Peyer's patch (tissue), 4 donors: ENCODE data around the gene NIPSNAP2. TPM values are rescaled to one million over a fixed set of nuclear protein-coding genes. Genes with fewer than 3 reads are reported as not detected.

ENCODE experiments used
- DNase-seq, 3 donors: peaks; one replicate each; pipeline ENCODE4 v3.0.0-alpha.2; 2017 to 2019
- H3K27ac ChIP-seq, 4 donors: fragments of 200-600 bp; sonication (generic); one replicate each; pipeline ENCODE4 v1.5.1; 2016 to 2019
- H3K27me3 ChIP-seq, 2 donors: fragments of 200-600 bp; sonication (generic); one replicate each; pipeline ENCODE4 v1.5.1; 2019
- H3K36me3 ChIP-seq, 3 donors: fragments of 200-600 bp; sonication (generic); one replicate each; pipeline ENCODE4 v1.5.1; 2016 to 2019
- H3K4me1 ChIP-seq, 4 donors: fragments of 200-600 bp; sonication (generic); one replicate each; pipeline ENCODE4 v1.5.1; 2016 to 2019
- H3K4me3 ChIP-seq, 4 donors: fragments of 200-600 bp; sonication (generic); 1 replicate in 3 of 4; 2 replicates in 1 of 4; pipeline ENCODE4 v1.5.1; 2016 to 2019; ENCODE audit warnings: mild to moderate bottlenecking in 1 of 4
- H3K9me3 ChIP-seq, 4 donors: fragments of 200-600 bp; sonication (generic); one replicate each; pipeline ENCODE4 v1.5.1; 2016 to 2019; ENCODE audit warnings: mild to moderate bottlenecking in 1 of 4
- POLR2A ChIP-seq, 2 donors: fragments of 450-650 bp; IDR thresholded peaks; one replicate each; pipeline ENCODE4 v1.5.1; 2017; ENCODE audit warnings: antibody characterized with exemption in 2 of 2, mild to moderate bottlenecking in 2 of 2, moderate library complexity in 2 of 2
- total RNA-seq, 4 donors: library from RNA; depleted of rRNA; stranded (reverse); fragments of >200 nt; gene quantifications; one replicate each; pipeline ENCODE4 v1.1.0, GENCODE V29; 2016
- TF ChIP-seq, protein P1 (sequence below), 6 experiments: fragments of 450-650 bp in 4 of 6; fragments of 200-600 bp in 2 of 6; sonication (generic) in 1 of 6; IDR thresholded peaks; one replicate each; pipeline ENCODE4 v1.5.1; 2017 to 2019; ENCODE audit warnings: antibody characterized with exemption in 6 of 6, mild to moderate bottlenecking in 3 of 6, moderate library complexity in 1 of 6

Gene NIPSNAP2
- total RNA-seq = 10 to 100 TPM; 37.5 to 87.5 (median 54.2) TPM

DNA sequence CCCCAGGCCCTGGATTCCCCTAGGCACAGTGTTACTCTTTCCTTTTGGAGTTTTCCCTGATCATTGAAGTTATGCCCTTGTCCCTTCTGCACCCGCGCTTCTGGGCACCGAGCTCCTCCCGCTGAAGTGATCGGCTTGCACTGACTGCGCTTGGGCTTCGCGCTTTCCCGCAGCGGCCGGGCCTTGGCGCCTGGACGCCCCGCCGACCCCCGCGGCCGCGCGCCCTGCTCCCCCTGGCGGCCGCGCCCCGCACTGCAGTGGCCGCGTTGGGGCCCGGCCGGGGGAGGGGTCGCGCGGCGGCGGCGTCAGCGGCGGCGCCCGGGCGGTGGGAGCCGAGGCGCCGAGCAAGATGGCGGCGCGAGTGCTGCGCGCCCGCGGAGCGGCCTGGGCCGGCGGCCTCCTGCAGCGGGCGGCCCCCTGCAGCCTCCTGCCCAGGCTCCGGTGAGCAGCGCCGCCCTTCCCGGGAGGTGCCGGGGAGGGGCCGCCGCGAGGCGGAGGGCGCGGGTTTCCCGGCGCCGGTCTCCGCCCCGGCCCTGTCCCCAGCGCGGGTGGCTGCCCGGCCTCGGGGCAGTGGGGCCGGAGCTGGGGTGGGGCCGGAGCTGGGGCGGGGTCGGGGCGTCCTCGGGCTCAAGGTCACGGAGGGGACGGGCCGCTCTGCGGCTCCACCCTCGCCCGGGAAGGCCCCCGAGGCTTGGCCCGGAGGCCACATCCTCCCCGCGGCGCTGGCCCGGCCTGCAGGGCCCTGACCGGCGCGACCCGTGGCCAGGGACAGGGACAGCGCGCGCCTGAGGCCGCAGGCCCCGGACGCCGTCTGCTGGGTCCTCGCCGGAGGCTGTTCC, at the start of gene NIPSNAP2:
TSS of gene NIPSNAP2 (plus strand) at position 325 of the 839 bp plus-strand sequence. CDS start at position 350, 25 bp downstream.
- peaks cover 0 to 8% (median 4%) of the 10 kb centered on the region in 4 donors for H3K4me1 ChIP-seq
- TF ChIP-seq POLR2A (IDR thresholded peaks at IDR 0.05) = peak; percentile 64 to 81
- TF ChIP-seq, protein P1, sequence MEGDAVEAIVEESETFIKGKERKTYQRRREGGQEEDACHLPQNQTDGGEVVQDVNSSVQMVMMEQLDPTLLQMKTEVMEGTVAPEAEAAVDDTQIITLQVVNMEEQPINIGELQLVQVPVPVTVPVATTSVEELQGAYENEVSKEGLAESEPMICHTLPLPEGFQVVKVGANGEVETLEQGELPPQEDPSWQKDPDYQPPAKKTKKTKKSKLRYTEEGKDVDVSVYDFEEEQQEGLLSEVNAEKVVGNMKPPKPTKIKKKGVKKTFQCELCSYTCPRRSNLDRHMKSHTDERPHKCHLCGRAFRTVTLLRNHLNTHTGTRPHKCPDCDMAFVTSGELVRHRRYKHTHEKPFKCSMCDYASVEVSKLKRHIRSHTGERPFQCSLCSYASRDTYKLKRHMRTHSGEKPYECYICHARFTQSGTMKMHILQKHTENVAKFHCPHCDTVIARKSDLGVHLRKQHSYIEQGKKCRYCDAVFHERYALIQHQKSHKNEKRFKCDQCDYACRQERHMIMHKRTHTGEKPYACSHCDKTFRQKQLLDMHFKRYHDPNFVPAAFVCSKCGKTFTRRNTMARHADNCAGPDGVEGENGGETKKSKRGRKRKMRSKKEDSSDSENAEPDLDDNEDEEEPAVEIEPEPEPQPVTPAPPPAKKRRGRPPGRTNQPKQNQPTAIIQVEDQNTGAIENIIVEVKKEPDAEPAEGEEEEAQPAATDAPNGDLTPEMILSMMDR (IDR thresholded peaks at IDR 0.05) = peak; percentile 10 to 89 (median 58)
- H3K27ac ChIP-seq = peak within 1 kb of the TSS; percentile 86 to 98 (median 90)
- H3K9me3 ChIP-seq = no peaks in the 10 kb centered on the region
- no peaks in the 10 kb centered on the region for H3K27me3 ChIP-seq
- DNase-seq = peak; percentile 57 to 93 (median 87)
- peak within 1 kb of the TSS; percentile 58 to 84 (median 78) for H3K4me3 ChIP-seq
- H3K36me3 ChIP-seq = peaks cover 0 to 6% (median 0%) of the 10 kb centered on the region in 3 donors

DNA sequence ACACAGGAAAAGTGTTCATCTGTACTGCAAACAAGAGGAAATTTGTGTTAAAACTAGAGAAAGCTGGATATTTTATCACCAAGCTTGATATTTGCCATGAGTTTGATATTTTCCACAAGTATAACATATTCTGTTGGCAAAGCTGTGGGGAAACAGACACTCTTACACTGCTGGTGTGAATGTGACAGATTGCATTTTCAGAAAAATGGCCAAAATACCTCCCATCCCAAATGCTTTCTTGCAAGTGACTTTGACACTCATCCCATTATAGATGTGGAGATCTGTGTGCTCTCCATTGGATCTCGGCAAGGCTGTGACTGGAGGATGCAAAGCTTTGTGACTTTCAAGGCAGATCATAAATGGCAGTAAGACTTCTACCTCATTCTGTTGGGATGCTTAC, 46.6 kb upstream of the NIPSNAP2 start:
- Histone ChIP-seq H3K4me3 (no peak overlapping the region), H3K27me3 (no peaks in the 10 kb centered on the region), H3K27ac (no peak overlapping the region), H3K4me1 (no peaks in the 10 kb centered on the region), H3K36me3 (no peaks in the 10 kb centered on the region), H3K9me3 (no peaks in the 10 kb centered on the region)
- DNase-seq = no peak
- TF ChIP-seq, protein P1 (IDR thresholded peaks at IDR 0.05) = no peak
- no peak for TF ChIP-seq POLR2A (IDR thresholded peaks at IDR 0.05)

DNA sequence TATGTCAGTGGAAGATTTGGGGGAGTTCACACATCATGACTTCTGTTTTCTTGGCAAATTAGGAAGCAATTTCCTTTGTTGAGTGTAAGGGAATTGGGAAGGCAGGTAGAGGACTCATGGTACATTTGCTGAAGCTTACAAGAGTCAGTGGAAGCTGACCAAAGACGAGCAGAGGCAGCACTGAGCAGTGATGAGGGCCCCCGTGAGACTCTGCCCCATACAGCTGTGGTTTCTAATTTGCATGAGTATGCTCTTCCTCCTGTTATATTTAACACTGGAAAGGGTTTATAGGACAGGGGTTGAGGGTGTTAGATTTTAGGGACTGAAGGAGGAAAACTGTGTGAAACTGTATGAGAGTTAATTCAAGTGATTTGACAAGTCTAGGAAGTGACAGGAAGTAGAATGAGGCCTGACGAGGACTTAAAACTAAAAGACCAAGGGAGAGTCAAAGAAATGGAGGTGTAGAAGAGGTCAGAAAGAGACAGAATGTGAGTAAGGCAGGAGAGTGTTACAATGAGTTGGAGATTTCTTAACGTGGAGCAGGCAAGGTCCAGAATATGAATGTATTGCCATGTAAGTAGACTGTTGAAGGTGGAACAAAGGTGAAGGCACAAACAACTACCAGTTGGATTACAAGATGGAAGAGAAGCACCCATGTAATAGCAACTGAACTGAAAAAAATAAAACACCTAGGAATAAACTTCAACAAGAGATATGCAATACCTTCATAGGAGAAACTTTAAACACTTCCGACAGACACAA, 36.2 kb upstream of the NIPSNAP2 start:
- no peak for DNase-seq
- Histone ChIP-seq H3K27me3 (no peaks in the 10 kb centered on the region), H3K36me3 (no peaks in the 10 kb centered on the region), H3K9me3 (no peaks in the 10 kb centered on the region), H3K27ac (no peak overlapping the region), H3K4me3 (no peak overlapping the region), H3K4me1 (no peaks in the 10 kb centered on the region)
- TF ChIP-seq, protein P1 (IDR thresholded peaks at IDR 0.05) = no peak
- TF ChIP-seq POLR2A (IDR thresholded peaks at IDR 0.05) = no peak

DNA sequence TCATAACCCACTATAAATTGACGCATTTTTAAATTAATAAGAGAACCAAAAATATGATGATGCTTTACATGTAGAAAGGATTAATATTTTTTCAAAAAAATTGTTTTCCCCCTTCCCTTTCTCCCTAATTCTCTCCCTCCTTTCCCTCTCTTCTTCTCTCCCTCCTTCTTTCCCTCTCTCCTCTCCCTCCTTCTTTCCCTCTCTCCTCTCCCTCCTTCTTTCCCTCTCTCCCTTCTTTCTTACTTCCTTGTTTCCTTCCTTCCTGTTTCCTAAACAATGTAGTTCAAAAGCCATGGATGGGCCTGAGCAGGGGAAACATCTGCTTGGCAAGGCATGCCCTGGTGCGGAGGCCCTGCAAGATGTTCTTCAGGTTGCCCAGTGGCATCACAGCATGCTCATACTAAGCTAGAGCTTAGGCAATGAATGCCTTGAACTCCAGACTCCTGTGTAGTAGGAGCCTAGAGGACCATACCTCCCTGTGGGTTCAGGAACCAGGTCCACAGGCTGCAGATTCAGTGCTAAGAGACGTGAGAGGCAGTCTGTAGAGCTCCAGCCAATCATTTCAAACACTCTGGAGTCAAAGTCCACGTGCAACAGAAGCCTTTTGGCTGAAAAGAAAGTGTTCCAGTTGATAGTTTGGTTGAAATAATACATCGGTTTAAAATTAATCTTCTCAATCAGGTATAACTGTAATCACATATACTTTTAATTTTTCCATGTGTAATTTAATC, 32.8 kb upstream of the NIPSNAP2 start:
- Histone ChIP-seq H3K27ac (no peak overlapping the region), H3K4me1 (no peaks in the 10 kb centered on the region), H3K4me3 (no peak overlapping the region), H3K27me3 (no peaks in the 10 kb centered on the region), H3K9me3 (peaks cover 0 to 4% (median 1%) of the 10 kb centered on the region in 4 donors), H3K36me3 (no peaks in the 10 kb centered on the region)
- TF ChIP-seq, protein P1 (IDR thresholded peaks at IDR 0.05) = no peak
- TF ChIP-seq POLR2A (IDR thresholded peaks at IDR 0.05) = no peak
- no peak for DNase-seq

DNA sequence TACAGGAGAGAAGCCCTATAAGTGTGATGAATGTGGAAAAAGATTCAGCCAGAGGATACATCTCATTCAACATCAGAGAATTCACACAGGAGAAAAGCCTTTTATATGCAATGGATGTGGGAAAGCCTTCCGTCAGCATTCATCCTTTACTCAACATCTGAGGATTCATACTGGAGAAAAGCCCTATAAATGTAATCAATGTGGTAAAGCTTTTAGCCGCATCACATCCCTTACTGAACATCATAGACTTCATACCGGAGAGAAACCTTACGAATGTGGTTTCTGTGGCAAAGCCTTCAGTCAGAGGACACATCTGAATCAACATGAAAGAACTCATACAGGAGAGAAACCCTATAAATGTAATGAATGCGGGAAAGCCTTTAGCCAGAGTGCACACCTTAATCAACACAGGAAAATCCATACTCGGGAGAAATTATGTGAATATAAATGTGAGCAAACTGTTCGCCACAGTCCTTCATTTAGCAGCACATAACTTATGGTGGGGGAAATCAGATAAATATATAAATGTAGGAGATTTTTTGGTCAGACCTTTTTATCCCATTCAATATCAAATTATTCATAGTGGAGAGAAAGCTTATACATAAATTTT, 24.8 kb upstream of the NIPSNAP2 start:
- TF ChIP-seq POLR2A (IDR thresholded peaks at IDR 0.05) = no peak
- TF ChIP-seq, protein P1 (IDR thresholded peaks at IDR 0.05) = no peak
- H3K4me1 ChIP-seq = no peaks in the 10 kb centered on the region
- DNase-seq = no peak
- H3K36me3 ChIP-seq = no peaks in the 10 kb centered on the region
- no peak overlapping the region for H3K27ac ChIP-seq
- no peak overlapping the region for H3K4me3 ChIP-seq
- H3K9me3 ChIP-seq = peaks cover 0 to 40% (median 4%) of the 10 kb centered on the region in 4 donors
- no peaks in the 10 kb centered on the region for H3K27me3 ChIP-seq
